GM12801 (cell line): Measurements from ENCODE around the gene ARHGAP25.

Experiments
- TF ChIP-seq, protein P1 (sequence below): IDR thresholded peaks from one replicate; pipeline ENCODE4 v1.5.1; 2011; ENCODE audit warnings: control low read depth; ENCODE audit not compliant: insufficient read length; ENCODE audit errors: extremely low read depth

ARHGAP25 gene

DNA sequence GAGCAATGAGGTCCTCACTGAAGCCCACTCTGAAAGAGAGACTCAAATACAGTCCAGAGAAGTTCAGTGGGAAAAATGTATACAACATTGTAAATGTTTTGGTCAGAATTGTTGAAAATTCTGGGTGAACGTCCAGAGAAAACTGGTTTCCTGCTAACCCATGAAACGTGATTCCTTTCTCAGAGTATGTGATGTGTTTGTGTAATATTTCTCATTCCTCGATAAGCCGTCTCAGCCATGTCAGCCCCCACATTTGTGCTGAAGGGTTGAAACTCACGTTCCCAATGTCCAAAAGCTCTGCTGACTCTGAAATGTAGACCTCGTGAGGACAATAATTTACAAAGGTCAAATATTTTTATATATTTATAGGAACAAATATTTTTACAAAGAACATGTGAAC is 84.9 kb downstream of the ARHGAP25 start:
- TF ChIP-seq, protein P1, sequence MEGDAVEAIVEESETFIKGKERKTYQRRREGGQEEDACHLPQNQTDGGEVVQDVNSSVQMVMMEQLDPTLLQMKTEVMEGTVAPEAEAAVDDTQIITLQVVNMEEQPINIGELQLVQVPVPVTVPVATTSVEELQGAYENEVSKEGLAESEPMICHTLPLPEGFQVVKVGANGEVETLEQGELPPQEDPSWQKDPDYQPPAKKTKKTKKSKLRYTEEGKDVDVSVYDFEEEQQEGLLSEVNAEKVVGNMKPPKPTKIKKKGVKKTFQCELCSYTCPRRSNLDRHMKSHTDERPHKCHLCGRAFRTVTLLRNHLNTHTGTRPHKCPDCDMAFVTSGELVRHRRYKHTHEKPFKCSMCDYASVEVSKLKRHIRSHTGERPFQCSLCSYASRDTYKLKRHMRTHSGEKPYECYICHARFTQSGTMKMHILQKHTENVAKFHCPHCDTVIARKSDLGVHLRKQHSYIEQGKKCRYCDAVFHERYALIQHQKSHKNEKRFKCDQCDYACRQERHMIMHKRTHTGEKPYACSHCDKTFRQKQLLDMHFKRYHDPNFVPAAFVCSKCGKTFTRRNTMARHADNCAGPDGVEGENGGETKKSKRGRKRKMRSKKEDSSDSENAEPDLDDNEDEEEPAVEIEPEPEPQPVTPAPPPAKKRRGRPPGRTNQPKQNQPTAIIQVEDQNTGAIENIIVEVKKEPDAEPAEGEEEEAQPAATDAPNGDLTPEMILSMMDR, result no peak

DNA sequence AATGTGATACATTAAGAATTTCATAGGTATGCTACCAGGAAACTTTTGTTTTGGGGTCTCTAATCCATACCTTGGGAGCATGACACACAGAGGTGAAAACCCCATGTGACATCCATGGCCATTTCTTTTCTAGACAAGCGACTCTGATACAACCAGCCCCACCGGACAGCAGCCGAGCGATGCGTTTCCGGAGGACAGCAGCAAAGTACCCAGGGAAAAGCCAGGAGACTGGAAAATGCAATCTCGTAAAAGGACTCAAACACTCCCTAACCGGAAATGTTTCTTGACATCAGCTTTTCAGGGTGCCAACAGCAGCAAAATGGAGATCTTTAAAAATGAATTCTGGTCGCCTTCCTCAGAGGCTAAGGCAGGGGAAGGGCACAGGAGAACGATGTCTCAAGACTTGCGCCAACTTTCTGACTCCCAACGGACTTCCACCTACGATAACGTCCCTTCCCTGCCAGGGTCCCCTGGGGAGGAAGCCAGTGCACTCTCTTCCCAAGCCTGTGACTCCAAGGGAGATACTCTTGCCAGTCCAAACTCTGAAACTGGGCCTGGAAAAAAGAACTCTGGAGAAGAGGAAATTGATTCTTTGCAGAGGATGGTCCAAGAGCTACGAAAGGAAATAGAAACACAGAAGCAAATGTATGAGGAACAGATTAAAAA is 87.7 kb downstream of the ARHGAP25 start:
- TF ChIP-seq, protein P1, result no peak

DNA sequence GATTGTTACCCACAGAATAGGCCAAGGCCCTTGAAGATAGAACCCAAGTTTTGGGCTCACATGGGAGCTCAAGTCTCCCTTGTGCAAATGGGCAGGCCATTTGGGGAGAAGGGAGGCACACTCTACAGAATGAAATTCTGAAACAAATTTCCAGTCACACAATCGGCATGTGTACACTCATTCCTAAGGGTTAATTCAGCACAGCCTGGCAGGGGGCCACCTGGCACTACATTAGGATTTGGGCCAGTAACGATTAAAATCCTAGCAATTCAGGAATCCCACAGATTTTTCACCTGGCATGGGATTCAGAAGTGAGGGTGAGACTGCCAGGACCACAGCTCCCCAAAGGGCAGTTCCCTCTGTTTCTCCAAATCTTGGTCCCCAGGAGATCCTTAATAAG is 90.2 kb downstream of the ARHGAP25 start:
- TF ChIP-seq, protein P1, result no peak

DNA sequence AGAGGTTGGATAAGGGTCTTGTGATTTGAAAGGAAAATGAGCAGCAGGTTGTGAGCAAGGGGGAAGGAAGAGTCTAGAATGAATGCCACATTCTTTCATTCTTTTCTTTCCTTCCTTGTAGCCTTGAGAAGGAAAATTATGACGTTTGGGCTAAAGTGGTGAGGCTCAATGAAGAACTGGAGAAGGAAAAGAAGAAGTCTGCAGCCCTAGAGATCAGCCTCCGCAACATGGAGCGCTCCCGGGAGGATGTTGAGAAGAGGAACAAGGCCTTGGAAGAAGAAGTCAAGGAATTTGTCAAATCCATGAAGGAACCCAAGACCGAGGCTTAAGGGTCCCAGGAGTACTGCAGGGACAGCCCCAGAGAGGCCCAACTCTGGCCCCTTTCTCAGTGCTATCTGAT is 91.3 kb downstream of the ARHGAP25 start:
- TF ChIP-seq, protein P1, result no peak

DNA sequence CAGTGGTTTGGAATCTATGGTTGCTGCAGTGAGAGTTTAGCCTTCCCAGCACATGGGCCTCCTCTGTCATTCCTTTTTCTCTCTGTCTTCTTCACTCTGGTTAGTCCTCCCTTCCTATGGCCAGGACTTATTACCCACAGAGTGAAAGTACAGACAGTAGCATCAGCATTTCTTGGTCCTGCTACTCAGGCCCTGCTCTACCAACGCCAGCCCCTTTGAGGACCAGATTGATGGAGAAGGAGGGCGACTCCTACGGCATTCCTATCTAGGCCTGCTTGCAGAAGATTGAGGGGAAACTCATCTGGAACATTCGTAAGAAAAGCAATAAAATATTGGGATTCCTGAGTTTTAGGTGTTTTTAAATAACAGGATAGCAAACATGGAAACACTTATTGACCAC is 93.1 kb downstream of the ARHGAP25 start:
- TF ChIP-seq, protein P1, result no peak

DNA sequence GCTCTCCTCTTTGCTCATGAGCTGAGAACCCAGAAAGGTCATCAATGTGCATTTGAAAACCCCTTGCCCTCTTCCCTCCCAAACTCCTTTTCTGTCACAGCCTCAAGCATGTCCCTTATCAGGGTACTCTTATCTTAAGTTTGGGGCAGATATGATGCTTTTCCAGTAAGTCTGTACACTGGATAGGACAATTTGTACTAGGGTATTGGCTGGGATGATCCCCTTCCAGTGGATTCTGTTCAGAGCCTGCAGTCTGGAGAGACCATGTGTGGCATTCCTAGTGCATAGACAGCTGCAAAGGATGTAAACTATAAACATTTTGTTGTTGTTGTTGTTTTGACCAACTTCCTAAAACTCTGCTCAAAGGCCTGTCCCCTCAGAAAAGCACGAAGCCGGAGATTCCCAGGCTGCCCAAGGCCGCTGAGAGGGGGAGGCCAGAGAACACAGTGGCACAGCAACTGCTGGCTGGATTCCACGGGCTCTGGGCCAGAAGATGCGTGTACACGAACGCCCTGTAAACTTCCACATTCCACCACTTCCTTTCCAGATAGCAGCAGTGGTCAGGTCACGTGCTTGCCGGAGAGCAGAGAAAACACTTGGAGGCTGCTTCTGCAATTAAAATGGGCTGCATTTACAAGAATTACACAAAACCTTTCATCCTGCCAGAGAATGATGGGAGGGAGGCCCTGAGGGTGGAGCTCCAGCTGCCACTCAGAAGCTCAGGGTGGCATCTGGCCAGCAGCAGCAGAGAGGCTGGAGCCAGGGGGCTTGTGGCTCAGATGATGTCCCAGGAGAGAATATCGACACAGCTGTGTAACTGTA is 94.5 kb downstream of the ARHGAP25 start:
- TF ChIP-seq, protein P1, result no peak

DNA sequence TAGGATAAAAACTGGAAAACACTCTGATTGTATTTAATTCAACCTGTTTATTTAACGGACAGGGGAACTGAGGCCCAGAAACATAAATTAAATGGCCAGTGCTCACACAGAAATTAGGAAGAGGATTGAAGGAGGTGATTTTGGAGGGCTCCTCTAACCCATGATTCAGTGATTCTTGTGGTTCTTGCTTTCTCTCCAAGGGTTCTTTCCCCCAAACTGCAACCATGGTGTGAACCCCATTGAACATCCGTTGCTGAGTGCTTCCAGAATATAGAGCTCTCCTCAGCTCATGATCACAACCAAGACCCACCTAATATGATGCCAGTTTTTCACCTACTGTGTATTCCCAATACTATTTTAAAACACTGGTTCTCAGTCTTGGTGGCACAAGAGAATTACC is 95.1 kb downstream of the ARHGAP25 start:
- TF ChIP-seq, protein P1, result no peak
